ENCODE data around the gene ZSCAN18. TPM values are rescaled to one million over a fixed set of nuclear protein-coding genes. Genes with fewer than 3 reads are reported as not detected.
A peak's percentile ranks its signal among the peaks of the same experiment; 100 is the strongest.

ZSCAN18 gene
- total RNA-seq, 4 donors from 2014 or later, result 20.8 to 75.1 (median 47.7) TPM

DNA sequence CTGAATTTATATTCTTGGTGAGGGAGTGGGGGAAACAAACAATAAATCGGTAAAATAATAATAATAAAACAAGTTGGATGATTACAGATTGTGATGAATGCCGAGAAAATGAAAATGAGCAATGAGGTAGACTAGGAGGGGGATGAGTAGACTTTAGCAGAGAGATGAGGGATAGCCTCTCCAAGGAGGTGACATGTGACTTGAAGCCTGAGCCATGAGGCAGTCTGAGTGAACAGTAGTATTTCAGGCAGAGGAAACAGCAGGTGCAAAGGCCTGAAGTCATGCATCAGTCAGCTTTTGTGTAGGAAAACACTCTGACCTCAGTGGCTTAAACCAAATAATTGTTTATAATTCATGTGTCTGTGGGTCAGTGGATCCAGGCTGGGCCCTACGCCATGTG, 34.3 kb downstream of the ZSCAN18 start:
- Histone ChIP-seq H3K9me3 (peaks cover 0 to 67% (median 19%) of the 10 kb centered on the region in 4 donors), H3K36me3 (peaks cover 0 to 37% (median 0%) of the 10 kb centered on the region in 3 donors), H3K27me3 (no peaks in the 10 kb centered on the region), H3K4me3 (no peak overlapping the region), H3K27ac (no peak overlapping the region), H3K4me1 (no peaks in the 10 kb centered on the region)
- TF ChIP-seq, protein P1, sequence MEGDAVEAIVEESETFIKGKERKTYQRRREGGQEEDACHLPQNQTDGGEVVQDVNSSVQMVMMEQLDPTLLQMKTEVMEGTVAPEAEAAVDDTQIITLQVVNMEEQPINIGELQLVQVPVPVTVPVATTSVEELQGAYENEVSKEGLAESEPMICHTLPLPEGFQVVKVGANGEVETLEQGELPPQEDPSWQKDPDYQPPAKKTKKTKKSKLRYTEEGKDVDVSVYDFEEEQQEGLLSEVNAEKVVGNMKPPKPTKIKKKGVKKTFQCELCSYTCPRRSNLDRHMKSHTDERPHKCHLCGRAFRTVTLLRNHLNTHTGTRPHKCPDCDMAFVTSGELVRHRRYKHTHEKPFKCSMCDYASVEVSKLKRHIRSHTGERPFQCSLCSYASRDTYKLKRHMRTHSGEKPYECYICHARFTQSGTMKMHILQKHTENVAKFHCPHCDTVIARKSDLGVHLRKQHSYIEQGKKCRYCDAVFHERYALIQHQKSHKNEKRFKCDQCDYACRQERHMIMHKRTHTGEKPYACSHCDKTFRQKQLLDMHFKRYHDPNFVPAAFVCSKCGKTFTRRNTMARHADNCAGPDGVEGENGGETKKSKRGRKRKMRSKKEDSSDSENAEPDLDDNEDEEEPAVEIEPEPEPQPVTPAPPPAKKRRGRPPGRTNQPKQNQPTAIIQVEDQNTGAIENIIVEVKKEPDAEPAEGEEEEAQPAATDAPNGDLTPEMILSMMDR (IDR thresholded peaks at IDR 0.05), result no peak
- TF ChIP-seq POLR2A (IDR thresholded peaks at IDR 0.05), result no peak
- DNase-seq, result no peak

DNA sequence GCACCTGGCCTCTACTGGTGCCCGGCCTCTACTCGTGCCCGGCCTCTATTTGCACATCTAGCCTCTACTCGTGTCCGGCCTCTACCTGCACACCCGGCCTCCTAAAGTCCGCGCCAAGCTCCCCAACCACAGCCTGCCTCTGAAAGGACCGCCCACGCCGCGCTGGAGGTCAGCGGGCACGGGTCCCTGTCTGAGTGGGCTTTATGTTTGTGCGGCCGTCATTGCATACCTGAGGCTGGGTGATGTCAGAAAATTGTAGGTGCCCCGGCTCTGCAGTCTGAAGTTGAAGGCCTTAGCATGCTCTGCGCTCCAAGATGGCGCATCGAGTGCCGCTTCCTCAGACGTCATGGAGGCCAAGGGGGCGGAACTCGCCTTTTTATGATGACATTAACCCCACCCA, 37.8 kb downstream of the ZSCAN18 start:
- Histone ChIP-seq H3K4me1 (no peaks in the 10 kb centered on the region), H3K4me3 (peak overlapping the region in 1 of 4 donors; percentile 65), H3K9me3 (peaks cover 0 to 37% (median 11%) of the 10 kb centered on the region in 4 donors), H3K27me3 (no peaks in the 10 kb centered on the region), H3K27ac (no peak overlapping the region), H3K36me3 (peaks cover 0 to 9% (median 0%) of the 10 kb centered on the region in 3 donors)
- TF ChIP-seq, protein P1 (IDR thresholded peaks at IDR 0.05), result no peak
- no peak for TF ChIP-seq POLR2A (IDR thresholded peaks at IDR 0.05)
- no peak for DNase-seq

- H3K4me1 ChIP-seq, result no peaks in the 10 kb centered on the region
- peaks cover 0 to 9% (median 0%) of the 10 kb centered on the region in 3 donors for H3K36me3 ChIP-seq
- H3K27ac ChIP-seq, result peak overlapping the region; percentile 75 to 88 (median 83)
- peak overlapping the region; percentile 49 to 65 (median 55) for H3K4me3 ChIP-seq
- no peak for TF ChIP-seq POLR2A (IDR thresholded peaks at IDR 0.05)
- TF ChIP-seq, protein P1 (IDR thresholded peaks at IDR 0.05), result no peak
- H3K27me3 ChIP-seq, result no peaks in the 10 kb centered on the region
- no peak for DNase-seq
- peaks cover 0 to 36% (median 11%) of the 10 kb centered on the region in 4 donors for H3K9me3 ChIP-seq
These were observed 38.4 kb downstream of the ZSCAN18 start for GRCh38 chr19:58059671-58060078.

DNA sequence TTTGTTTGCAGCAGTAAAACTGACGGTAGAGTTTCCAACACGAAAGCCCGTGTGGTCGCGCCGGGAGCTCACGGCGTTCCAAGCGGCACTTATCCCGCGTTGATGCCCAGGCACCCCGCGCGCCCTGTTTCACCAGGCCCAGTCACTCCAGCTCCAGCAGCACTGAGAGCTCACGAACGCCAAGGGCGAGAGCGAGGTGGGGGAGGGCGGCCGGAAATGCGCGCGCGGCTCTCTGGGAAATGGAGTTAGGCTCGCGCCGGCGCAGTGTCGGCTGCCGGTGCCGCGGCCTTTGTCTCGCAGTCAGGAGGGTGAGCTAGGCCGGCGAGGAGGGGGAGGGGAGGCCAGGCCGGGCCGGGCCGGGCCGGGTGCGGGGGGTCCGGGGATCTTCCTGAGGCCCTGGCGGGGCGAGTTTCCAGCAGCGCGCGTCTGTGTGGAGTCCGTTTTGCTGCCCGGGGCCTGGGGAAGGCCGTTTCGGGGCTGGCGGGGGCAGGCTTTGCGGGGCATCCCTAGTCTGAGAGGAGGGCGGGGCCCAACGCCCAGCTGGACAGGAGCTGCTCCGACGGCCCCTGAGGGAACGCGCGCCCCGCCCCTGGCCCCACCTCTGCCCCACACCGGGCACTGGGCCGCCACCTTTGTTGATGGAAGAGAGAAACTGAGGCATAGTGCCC, 38.9 kb downstream of the ZSCAN18 start, which contains the start of gene ZNF135:
ZNF135 (plus strand) TSS at position 280 of the 668 bp plus-strand sequence. CDS start 721 bp downstream, outside the sequence.
- H3K9me3 ChIP-seq, result peaks cover 0 to 33% (median 11%) of the 10 kb centered on the region in 4 donors
- no peaks in the 10 kb centered on the region for H3K4me1 ChIP-seq
- H3K4me3 ChIP-seq, result peak within 1 kb of the TSS; percentile 49 to 65 (median 55)
- peak; percentile 46 to 83 (median 82) for DNase-seq
- no peaks in the 10 kb centered on the region for H3K27me3 ChIP-seq
- peak within 1 kb of the TSS; percentile 75 to 88 (median 83) for H3K27ac ChIP-seq
- peaks cover 0 to 9% (median 0%) of the 10 kb centered on the region in 3 donors for H3K36me3 ChIP-seq
- TF ChIP-seq, protein P1 (IDR thresholded peaks at IDR 0.05), result no peak
- no peak for TF ChIP-seq POLR2A (IDR thresholded peaks at IDR 0.05)

- Histone ChIP-seq H3K36me3 (peaks cover 0 to 3% (median 0%) of the 10 kb centered on the region in 3 donors), H3K4me1 (no peaks in the 10 kb centered on the region), H3K27me3 (no peaks in the 10 kb centered on the region), H3K4me3 (peak overlapping the region in 2 of 4 donors; percentile 58 to 65), H3K27ac (peak overlapping the region in 3 of 4 donors; percentile 78 to 88 (median 88)), H3K9me3 (peaks cover 0 to 31% (median 11%) of the 10 kb centered on the region in 4 donors)
- DNase-seq, result no peak
- TF ChIP-seq, protein P1 (IDR thresholded peaks at IDR 0.05), result no peak
- no peak for TF ChIP-seq POLR2A (IDR thresholded peaks at IDR 0.05)
These were observed 39.6 kb downstream of the ZSCAN18 start for GRCh38 chr19:58058467-58058866.

Data from Peyer's patch (tissue), 4 donors.